CD14-positive monocyte (primary cell): ENCODE data around the gene FDXACB1. TPM values are rescaled to one million over a fixed set of nuclear protein-coding genes. Genes with fewer than 3 reads are reported as not detected.
A peak's percentile ranks its signal among the peaks of the same experiment; 100 is the strongest.

Experiments used
- DNase-seq, 3 donors: peaks; one replicate each; pipeline ENCODE4 v3.0.0-alpha.2; 2011 to 2022
- H2AFZ ChIP-seq: 2 replicates; pipeline ENCODE4 v1.6.0; 2012; ENCODE audit warnings: mild to moderate bottlenecking, low read depth, low read length, inconsistent platforms; ENCODE audit not compliant: insufficient read depth, poor library complexity, severe bottlenecking
- H3K27ac ChIP-seq, 2 donors: 1 replicate in 1 of 2; 2 replicates in 1 of 2; pipeline ENCODE4 v1.5.1; 2012 to 2013; ENCODE audit warnings: low read length in 2 of 2, control low read depth in 1 of 2, inconsistent platforms in 1 of 2, low read depth in 1 of 2, mild to moderate bottlenecking in 1 of 2
- H3K27me3 ChIP-seq, 2 donors: one replicate each; pipeline versions ENCODE4 v1.6.0 to v1.6.1; 2011 to 2013; ENCODE audit warnings: low read length in 2 of 2; ENCODE audit not compliant: control insufficient read depth in 2 of 2, insufficient read depth in 2 of 2
- H3K36me3 ChIP-seq, 2 donors: replicated peaks in 1 of 2; 1 replicate in 1 of 2; 2 replicates in 1 of 2; pipeline versions ENCODE4 v1.5.1 to v1.6.1; 2012 to 2013; ENCODE audit warnings: low read length in 2 of 2, control low read depth in 1 of 2, inconsistent platforms in 1 of 2, mild to moderate bottlenecking in 1 of 2; ENCODE audit not compliant: insufficient read depth in 2 of 2, control insufficient read depth in 1 of 2
- H3K4me1 ChIP-seq, 2 donors: 1 replicate in 1 of 2; 2 replicates in 1 of 2; pipeline versions ENCODE4 v1.5.1 to v1.6.1; 2012 to 2013; ENCODE audit warnings: low read length in 2 of 2, control low read depth in 1 of 2, inconsistent platforms in 1 of 2, mild to moderate bottlenecking in 1 of 2, moderate library complexity in 1 of 2; ENCODE audit not compliant: insufficient read depth in 2 of 2, control insufficient read depth in 1 of 2
- H3K4me2 ChIP-seq: replicated peaks from 2 replicates; pipeline ENCODE3; 2012; ENCODE audit warnings: low read length, moderate library complexity, mild to moderate bottlenecking; ENCODE audit not compliant: poor library complexity, severe bottlenecking; ENCODE audit errors: extremely low read depth
- H3K4me3 ChIP-seq, 3 experiments: fragments of 200-600 bp in 1 of 3; sonication (generic) in 1 of 3; replicated peaks in 1 of 3; 1 replicate in 2 of 3; 2 replicates in 1 of 3; pipeline ENCODE4 v1.5.1; 2011 to 2013; ENCODE audit warnings: low read length in 3 of 3, mild to moderate bottlenecking in 3 of 3, control low read depth in 2 of 3, low read depth in 2 of 3, inconsistent platforms in 1 of 3, moderate library complexity in 1 of 3
- H3K79me2 ChIP-seq: 2 replicates; pipeline ENCODE4 v1.6.0; 2012; ENCODE audit warnings: mild to moderate bottlenecking, control low read depth, inconsistent platforms, low read length, moderate library complexity; ENCODE audit not compliant: insufficient read depth
- H3K9ac ChIP-seq: 2 replicates; pipeline ENCODE4 v1.6.0; 2017; ENCODE audit warnings: low read length, mild to moderate bottlenecking; ENCODE audit not compliant: insufficient read depth, poor library complexity, severe bottlenecking
- H3K9me3 ChIP-seq, 2 donors: replicated peaks in 1 of 2; 1 replicate in 1 of 2; 2 replicates in 1 of 2; pipeline versions ENCODE4 v1.5.1 to v1.6.1; 2012 to 2013; ENCODE audit warnings: low read length in 2 of 2, control low read depth in 1 of 2; ENCODE audit not compliant: control insufficient read depth in 1 of 2, insufficient read depth in 1 of 2
- H4K20me1 ChIP-seq: 2 replicates; pipeline ENCODE4 v1.6.0; 2012; ENCODE audit warnings: mild to moderate bottlenecking, low read length, control low read depth, moderate library complexity; ENCODE audit not compliant: insufficient read depth
- H3K27ac Mint-ChIP-seq, 7 donors: one replicate each; pipeline ENCODE4 v1.8.0; 2020; ENCODE audit warnings: mild to moderate bottlenecking in 7 of 7, mixed read lengths in 7 of 7, moderate library complexity in 6 of 7, inconsistent platforms in 2 of 7
- H3K27me3 Mint-ChIP-seq, 3 donors: one replicate each; pipeline ENCODE4 v1.8.0; 2021 to 2022; ENCODE audit warnings: low read depth in 3 of 3, mild to moderate bottlenecking in 3 of 3, mixed read lengths in 3 of 3, moderate library complexity in 3 of 3, inconsistent platforms in 1 of 3
- H3K36me3 Mint-ChIP-seq, 2 donors: one replicate each; pipeline ENCODE4 v1.8.0; 2020; ENCODE audit warnings: mixed read lengths in 2 of 2, inconsistent platforms in 1 of 2, mild to moderate bottlenecking in 1 of 2
- H3K4me1 Mint-ChIP-seq: one replicate; pipeline ENCODE4 v1.8.0; 2020; ENCODE audit warnings: mild to moderate bottlenecking, mixed read lengths
- H3K4me3 Mint-ChIP-seq, 2 donors: one replicate each; pipeline ENCODE4 v1.8.0; 2020; ENCODE audit warnings: mild to moderate bottlenecking in 2 of 2, mixed read lengths in 2 of 2, moderate library complexity in 1 of 2
- H3K9me3 Mint-ChIP-seq, 7 donors: one replicate each; pipeline ENCODE4 v1.8.0; 2020 to 2022; ENCODE audit warnings: mixed read lengths in 7 of 7, mild to moderate bottlenecking in 6 of 7, moderate library complexity in 6 of 7, inconsistent platforms in 2 of 7
- WGBS: methylation state at CpG from one replicate; pipeline ENCODE4 v1.1.5; 2013; ENCODE audit warnings: missing lambda C conversion rate; ENCODE audit not compliant: insufficient coverage; 5-methylcytosine and 5-hydroxymethylcytosine counted together
- intact Hi-C, 2 donors: fragments of 100-400 bp; cut with micrococcal nuclease; formaldehyde crosslinking; loops; one replicate each; pipeline versions ENCODE4 v1.15.0 to v1.15.1; 2023
- polyA plus RNA-seq, 3 donors: library from polyadenylated mRNA; depleted of rRNA in 1 of 3; unstranded in 2 of 3; stranded (reverse) in 1 of 3; fragments of 300-500 nt in 2 of 3; fragments of >200 nt in 1 of 3; fragmentation: Illumina TruSeq in 2 of 3; gene quantifications; 1 replicate in 2 of 3; 2 replicates in 1 of 3; pipeline ENCODE4 v1.2.3, GENCODE V29; 2012 to 2021
- TF ChIP-seq, protein P1 (sequence below): fragments of 200-600 bp; IDR thresholded peaks from one replicate; pipeline ENCODE4 v1.8.0; 2022; ENCODE audit warnings: antibody characterized with exemption, mild to moderate bottlenecking

FDXACB1 gene
- polyA plus RNA-seq, 3 donors = 1.9 to 2.3 (median 2.0) TPM

DNA sequence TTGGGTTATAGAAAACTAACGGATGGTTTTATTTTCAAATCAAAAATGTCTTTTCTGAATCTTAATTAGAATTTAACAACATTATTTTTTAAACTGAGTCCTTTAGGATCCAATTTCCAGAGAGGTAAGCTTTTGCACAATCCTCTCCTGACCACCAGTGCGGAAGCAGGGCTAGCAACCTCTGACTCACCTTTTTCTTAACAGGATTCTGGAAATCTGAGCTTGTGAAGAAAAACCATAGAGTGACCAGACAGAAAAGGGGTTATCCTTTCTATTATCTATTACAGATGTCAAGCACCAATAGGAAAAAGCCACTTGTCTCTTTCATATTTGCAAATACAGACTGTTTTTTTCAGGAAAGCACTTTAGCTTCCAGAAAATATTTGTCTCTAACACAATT is 32.9 kb downstream of the FDXACB1 start:
- H3K27ac ChIP-seq = peak overlapping the region; percentile 49 to 83
- Mint-ChIP-seq H3K4me3 (no peak overlapping the region), H3K4me1 (peaks cover 51% of the 10 kb centered on the region), H3K36me3 (peaks cover 14 to 17% of the 10 kb centered on the region in 2 donors), H3K27me3 (peaks cover 0 to 2% (median 0%) of the 10 kb centered on the region in 3 donors), H3K9me3 (no peaks in the 10 kb centered on the region), H3K27ac (peak overlapping the region; percentile 89 to 97 (median 96))
- H3K9ac ChIP-seq = no peak overlapping the region
- DNase-seq = peak; percentile 17 to 68 (median 57)
- WGBS = no CpG with 5 or more reads among the region's 2 CpGs
- H3K4me2 ChIP-seq = peak overlapping the region; percentile 45
- no peak overlapping the region for H2AFZ ChIP-seq
- H3K36me3 ChIP-seq = peaks cover 0 to 9% of the 10 kb centered on the region in 2 donors
- H3K9me3 ChIP-seq = no peaks in the 10 kb centered on the region
- no peaks in the 10 kb centered on the region for H3K27me3 ChIP-seq
- intact Hi-C loops = loop anchor here (10.0 kb wide), 2 partner anchors 71 to 281 kb away; no protein-coding TSS in a partner anchor
- peak overlapping the region in 1 of 3 experiments; percentile 35 for H3K4me3 ChIP-seq
- peaks cover 45 to 55% of the 10 kb centered on the region in 2 donors for H3K4me1 ChIP-seq
- TF ChIP-seq, protein P1, sequence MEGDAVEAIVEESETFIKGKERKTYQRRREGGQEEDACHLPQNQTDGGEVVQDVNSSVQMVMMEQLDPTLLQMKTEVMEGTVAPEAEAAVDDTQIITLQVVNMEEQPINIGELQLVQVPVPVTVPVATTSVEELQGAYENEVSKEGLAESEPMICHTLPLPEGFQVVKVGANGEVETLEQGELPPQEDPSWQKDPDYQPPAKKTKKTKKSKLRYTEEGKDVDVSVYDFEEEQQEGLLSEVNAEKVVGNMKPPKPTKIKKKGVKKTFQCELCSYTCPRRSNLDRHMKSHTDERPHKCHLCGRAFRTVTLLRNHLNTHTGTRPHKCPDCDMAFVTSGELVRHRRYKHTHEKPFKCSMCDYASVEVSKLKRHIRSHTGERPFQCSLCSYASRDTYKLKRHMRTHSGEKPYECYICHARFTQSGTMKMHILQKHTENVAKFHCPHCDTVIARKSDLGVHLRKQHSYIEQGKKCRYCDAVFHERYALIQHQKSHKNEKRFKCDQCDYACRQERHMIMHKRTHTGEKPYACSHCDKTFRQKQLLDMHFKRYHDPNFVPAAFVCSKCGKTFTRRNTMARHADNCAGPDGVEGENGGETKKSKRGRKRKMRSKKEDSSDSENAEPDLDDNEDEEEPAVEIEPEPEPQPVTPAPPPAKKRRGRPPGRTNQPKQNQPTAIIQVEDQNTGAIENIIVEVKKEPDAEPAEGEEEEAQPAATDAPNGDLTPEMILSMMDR = no peak
- H3K79me2 ChIP-seq = no peaks in the 10 kb centered on the region
- no peaks in the 10 kb centered on the region for H4K20me1 ChIP-seq

DNA sequence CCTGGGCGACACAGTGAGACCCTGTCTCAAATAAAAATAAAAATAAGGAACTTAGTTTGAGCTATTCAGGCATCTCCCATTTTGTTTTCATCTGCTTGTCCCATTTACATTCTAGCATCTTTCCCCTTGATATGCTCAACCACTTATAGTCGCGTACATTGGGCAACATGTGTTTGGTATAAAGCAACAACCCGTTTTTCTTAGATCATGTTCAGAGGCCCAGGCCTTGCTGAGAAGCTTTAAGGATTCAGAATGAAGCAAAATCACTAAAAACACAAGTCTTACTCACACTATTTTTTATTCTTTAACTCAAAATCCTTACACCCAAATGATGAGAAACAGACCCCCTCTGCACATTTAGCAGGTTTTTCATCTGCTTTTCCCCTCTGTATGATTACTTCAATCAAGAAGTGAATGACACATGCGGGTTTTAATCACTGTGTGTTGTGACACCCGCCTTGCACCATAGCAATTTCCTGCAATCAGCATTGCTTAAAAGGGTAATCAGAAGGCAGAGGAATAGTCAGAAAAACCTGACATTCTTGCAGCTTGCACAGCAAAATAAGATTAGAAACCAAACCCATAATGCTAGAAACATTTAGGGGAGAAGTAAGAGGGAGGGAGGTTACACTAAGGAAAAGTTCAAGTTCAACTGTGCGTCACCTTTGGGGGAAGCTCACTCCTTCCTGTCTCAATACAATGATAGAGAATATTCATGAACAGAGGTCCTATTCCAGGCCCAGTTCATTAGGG is 33.5 kb downstream of the FDXACB1 start:
- no CpG with 5 or more reads among the region's 7 CpGs for WGBS
- Histone ChIP-seq H3K4me1 (peaks cover 45 to 55% of the 10 kb centered on the region in 2 donors), H2AFZ (no peak overlapping the region), H3K79me2 (no peaks in the 10 kb centered on the region), H3K9ac (no peak overlapping the region), H3K27ac (peak overlapping the region; percentile 63 to 83), H3K27me3 (no peaks in the 10 kb centered on the region), H3K4me3 (peak overlapping the region in 1 of 3 experiments; percentile 35), H3K9me3 (no peaks in the 10 kb centered on the region), H3K4me2 (peak overlapping the region; percentile 45), H4K20me1 (no peaks in the 10 kb centered on the region), H3K36me3 (peaks cover 0 to 9% of the 10 kb centered on the region in 2 donors)
- Mint-ChIP-seq H3K4me1 (peaks cover 52% of the 10 kb centered on the region), H3K27me3 (peaks cover 0 to 2% (median 0%) of the 10 kb centered on the region in 3 donors), H3K9me3 (no peaks in the 10 kb centered on the region), H3K27ac (peak overlapping the region; percentile 89 to 97 (median 96)), H3K4me3 (peak overlapping the region in 1 of 2 donors; percentile 59), H3K36me3 (peaks cover 14 to 16% of the 10 kb centered on the region in 2 donors)
- TF ChIP-seq, protein P1 = no peak
- peak; percentile 80 to 89 (median 85) for DNase-seq
- intact Hi-C loops = loop anchor here (10.0 kb wide), 2 partner anchors 71 to 281 kb away; no protein-coding TSS in a partner anchor
